Naive B cell (primary cell): ENCODE data around the gene CCDC71. TPM values are rescaled to one million over a fixed set of nuclear protein-coding genes. Genes with fewer than 3 reads are reported as not detected.

Experiments
- ATAC-seq, 2 donors: fragments of 150-1000 bp; cut with Tn5 transposase; 2 replicates each; pipeline ENCODE4 v1.10.0; 2021; ENCODE audit warnings: low read depth in 2 of 2, mild to moderate bottlenecking in 2 of 2, moderate library complexity in 2 of 2
- DNase-seq: peaks from one replicate; pipeline ENCODE4 v3.0.0; 2022
- H3K27ac Mint-ChIP-seq, 6 donors: one replicate each; pipeline ENCODE4 v1.8.0; 2020 to 2022; ENCODE audit warnings: mild to moderate bottlenecking in 6 of 6, mixed read lengths in 6 of 6, moderate library complexity in 5 of 6, inconsistent platforms in 2 of 6
- H3K27me3 Mint-ChIP-seq, 3 donors: one replicate each; pipeline ENCODE4 v1.8.0; 2021 to 2022; ENCODE audit warnings: mixed read lengths in 3 of 3, mild to moderate bottlenecking in 1 of 3
- H3K36me3 Mint-ChIP-seq, 2 donors: one replicate each; pipeline ENCODE4 v1.8.0; 2020 to 2022; ENCODE audit warnings: mixed read lengths in 2 of 2, inconsistent platforms in 1 of 2, mild to moderate bottlenecking in 1 of 2
- H3K4me1 Mint-ChIP-seq, 3 donors: one replicate each; pipeline ENCODE4 v1.8.0; 2020 to 2022; ENCODE audit warnings: mixed read lengths in 3 of 3, inconsistent platforms in 1 of 3, mild to moderate bottlenecking in 1 of 3, moderate library complexity in 1 of 3
- H3K4me3 Mint-ChIP-seq, 8 donors: one replicate each; pipeline ENCODE4 v1.8.0; 2020 to 2022; ENCODE audit warnings: mild to moderate bottlenecking in 8 of 8, mixed read lengths in 8 of 8, moderate library complexity in 8 of 8, inconsistent platforms in 2 of 8
- H3K9me3 Mint-ChIP-seq, 7 donors: one replicate each; pipeline ENCODE4 v1.8.0; 2020 to 2022; ENCODE audit warnings: mixed read lengths in 7 of 7, mild to moderate bottlenecking in 5 of 7, inconsistent platforms in 2 of 7, moderate library complexity in 1 of 7
- polyA plus RNA-seq, 6 donors: library from polyadenylated mRNA; unstranded; fragments of 300-500 nt; fragmentation: Illumina TruSeq; gene quantifications; one replicate each; pipeline ENCODE4 v1.2.3, GENCODE V29; 2021; ENCODE audit warnings: low read depth in 6 of 6

CCDC71 gene
- polyA plus RNA-seq, 6 donors from 2014 or later, result 0.14 to 1.8 (median 1.3) TPM

DNA sequence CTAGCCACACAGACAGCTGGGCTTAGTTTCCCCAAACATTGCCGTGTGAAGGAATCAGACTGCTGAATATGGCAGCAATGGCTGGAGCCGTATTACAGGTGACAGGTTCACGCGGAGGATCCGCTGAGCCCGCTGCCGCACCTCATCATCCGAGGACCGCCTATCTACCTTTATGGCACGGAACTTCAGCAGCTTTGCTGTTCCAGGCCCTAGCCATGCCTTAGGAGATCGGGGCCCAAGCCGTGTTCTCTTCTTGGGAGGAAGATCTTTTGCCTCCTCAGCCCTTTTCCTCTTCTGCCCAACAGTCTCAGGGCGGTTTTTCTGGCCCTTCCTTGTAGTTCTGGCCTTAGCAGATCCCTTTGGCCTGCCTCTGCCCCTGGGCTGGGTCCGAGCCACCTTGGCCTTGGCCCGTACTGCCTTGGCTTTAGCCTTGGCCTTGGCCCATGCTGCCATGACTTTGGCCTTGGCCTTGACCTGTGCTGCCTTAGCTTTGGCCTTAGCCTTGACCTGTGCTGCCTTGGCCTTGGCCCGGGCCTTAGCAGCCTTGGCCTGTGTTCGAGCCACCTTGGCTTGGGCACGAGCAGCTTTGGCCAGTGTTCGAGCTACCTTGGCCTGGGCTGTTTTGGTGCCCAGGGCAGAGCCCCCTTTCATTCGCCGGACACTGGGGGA, 3.2 kb downstream of the CCDC71 start:
- Mint-ChIP-seq H3K27me3 (no peaks in the 10 kb centered on the region), H3K4me1 (peaks cover 27 to 38% (median 30%) of the 10 kb centered on the region in 3 donors), H3K4me3 (peak overlapping the region in 2 of 8 donors; percentile 30 to 43), H3K27ac (no peak overlapping the region), H3K36me3 (peaks cover 0 to 11% of the 10 kb centered on the region in 2 donors), H3K9me3 (no peaks in the 10 kb centered on the region)
- ATAC-seq, result no peak
- DNase-seq, result no peak

- DNase-seq (no peak), ATAC-seq (no peak)
- no peaks in the 10 kb centered on the region for H3K27me3 Mint-ChIP-seq
- peak overlapping the region in 1 of 6 donors; percentile 69 for H3K27ac Mint-ChIP-seq
- H3K4me3 Mint-ChIP-seq, result peak overlapping the region in 1 of 8 donors; percentile 43
- H3K36me3 Mint-ChIP-seq, result peaks cover 0 to 11% of the 10 kb centered on the region in 2 donors
- no peaks in the 10 kb centered on the region for H3K9me3 Mint-ChIP-seq
- peaks cover 27 to 38% (median 30%) of the 10 kb centered on the region in 3 donors for H3K4me1 Mint-ChIP-seq
Observed at GRCh38 chr3:49161808-49162530, 4.2 kb downstream of the CCDC71 start.

- H3K27ac Mint-ChIP-seq, result no peak overlapping the region
- peak overlapping the region in 1 of 8 donors; percentile 40 for H3K4me3 Mint-ChIP-seq
- no peaks in the 10 kb centered on the region for H3K9me3 Mint-ChIP-seq
- H3K36me3 Mint-ChIP-seq, result peaks cover 0 to 11% of the 10 kb centered on the region in 2 donors
- H3K27me3 Mint-ChIP-seq, result no peaks in the 10 kb centered on the region
- no peak for DNase-seq
- peaks cover 27 to 30% (median 28%) of the 10 kb centered on the region in 3 donors for H3K4me1 Mint-ChIP-seq
- ATAC-seq, result no peak
Observed at GRCh38 chr3:49161197-49161596, 4.9 kb downstream of the CCDC71 start.

- peaks cover 0 to 4% of the 10 kb centered on the region in 2 donors for H3K36me3 Mint-ChIP-seq
- H3K4me3 Mint-ChIP-seq, result no peak overlapping the region
- no peaks in the 10 kb centered on the region for H3K27me3 Mint-ChIP-seq
- H3K27ac Mint-ChIP-seq, result no peak overlapping the region
- DNase-seq (no peak), ATAC-seq (no peak)
- H3K9me3 Mint-ChIP-seq, result no peaks in the 10 kb centered on the region
- H3K4me1 Mint-ChIP-seq, result peaks cover 9 to 10% (median 10%) of the 10 kb centered on the region in 3 donors
Observed at GRCh38 chr3:49158792-49159191, 7.3 kb downstream of the CCDC71 start.

- Mint-ChIP-seq H3K36me3 (no peaks in the 10 kb centered on the region), H3K27ac (peak overlapping the region in 1 of 6 donors; percentile 27), H3K4me3 (peak overlapping the region in 1 of 8 donors; percentile 1), H3K27me3 (no peaks in the 10 kb centered on the region), H3K4me1 (peaks cover 6 to 7% (median 7%) of the 10 kb centered on the region in 3 donors), H3K9me3 (no peaks in the 10 kb centered on the region)
- DNase-seq, result peak; percentile 44
- peak; percentile 80 to 86 for ATAC-seq
Observed at GRCh38 chr3:49158103-49158709, 7.9 kb downstream of the CCDC71 start.

DNA sequence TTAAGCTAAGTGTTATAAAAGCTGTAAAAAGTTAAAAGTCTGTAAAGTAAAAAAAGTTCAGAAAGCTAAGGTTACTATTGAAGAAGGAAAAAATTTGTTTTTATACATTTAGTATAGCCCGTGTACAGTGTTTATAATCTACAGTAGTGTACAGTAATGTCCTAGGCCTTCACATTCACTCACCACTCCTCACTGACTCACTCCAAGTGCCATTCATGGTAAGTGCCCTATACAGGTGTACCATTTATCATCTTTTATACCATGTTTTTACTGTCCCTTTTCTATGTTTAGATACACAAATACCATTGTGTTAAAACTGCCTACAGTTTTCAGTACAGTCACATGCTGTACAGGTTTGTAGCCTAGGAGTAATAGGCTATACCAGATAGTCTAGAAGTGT, 8.8 kb downstream of the CCDC71 start:
- H3K27me3 Mint-ChIP-seq, result no peaks in the 10 kb centered on the region
- no peak overlapping the region for H3K27ac Mint-ChIP-seq
- DNase-seq (no peak), ATAC-seq (no peak)
- peaks cover 6 to 7% (median 7%) of the 10 kb centered on the region in 3 donors for H3K4me1 Mint-ChIP-seq
- no peaks in the 10 kb centered on the region for H3K9me3 Mint-ChIP-seq
- H3K36me3 Mint-ChIP-seq, result no peaks in the 10 kb centered on the region
- no peak overlapping the region for H3K4me3 Mint-ChIP-seq

- Mint-ChIP-seq H3K27me3 (no peaks in the 10 kb centered on the region), H3K4me1 (peaks cover 4 to 6% (median 5%) of the 10 kb centered on the region in 3 donors), H3K36me3 (no peaks in the 10 kb centered on the region), H3K9me3 (no peaks in the 10 kb centered on the region), H3K27ac (peak overlapping the region in 1 of 6 donors; percentile 77), H3K4me3 (no peak overlapping the region)
- no peak for ATAC-seq
- DNase-seq, result no peak
Observed at GRCh38 chr3:49153349-49153912, 12.7 kb downstream of the CCDC71 start.

DNA sequence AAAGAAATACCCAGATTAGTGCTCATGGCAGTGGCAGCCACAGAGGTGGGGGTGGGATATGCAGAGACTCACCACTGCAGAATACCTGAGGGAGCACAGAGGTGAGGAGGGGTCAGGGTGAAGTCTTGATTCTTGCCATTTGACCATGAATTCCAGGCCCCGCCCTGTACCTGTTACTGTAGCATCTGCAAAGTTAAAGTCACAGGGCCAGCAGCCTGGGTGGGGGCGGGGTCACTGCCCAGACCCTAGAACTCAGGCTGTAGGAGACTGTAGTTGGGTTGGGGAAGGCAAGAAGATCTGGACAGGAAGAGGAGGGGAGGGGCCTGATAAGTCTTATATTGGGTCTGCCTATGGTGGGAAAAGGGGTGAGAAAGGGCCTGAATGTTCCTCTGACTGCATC, 14.5 kb downstream of the CCDC71 start:
- H3K4me3 Mint-ChIP-seq, result no peak overlapping the region
- no peaks in the 10 kb centered on the region for H3K36me3 Mint-ChIP-seq
- H3K4me1 Mint-ChIP-seq, result peaks cover 0 to 5% (median 0%) of the 10 kb centered on the region in 3 donors
- DNase-seq, result no peak
- no peaks in the 10 kb centered on the region for H3K27me3 Mint-ChIP-seq
- no peaks in the 10 kb centered on the region for H3K9me3 Mint-ChIP-seq
- ATAC-seq, result no peak
- peak overlapping the region in 1 of 6 donors; percentile 27 for H3K27ac Mint-ChIP-seq

GRCh38 chr3:49148159-49148558, 18.0 kb downstream of the CCDC71 start:
- Mint-ChIP-seq H3K4me1 (peaks cover 0 to 5% (median 0%) of the 10 kb centered on the region in 3 donors), H3K27me3 (no peaks in the 10 kb centered on the region), H3K4me3 (no peak overlapping the region), H3K9me3 (no peaks in the 10 kb centered on the region), H3K27ac (no peak overlapping the region), H3K36me3 (no peaks in the 10 kb centered on the region)
- ATAC-seq (no peak), DNase-seq (no peak)

- Mint-ChIP-seq H3K9me3 (peaks cover 6 to 19% (median 16%) of the 10 kb centered on the region in 7 donors), H3K4me1 (no peaks in the 10 kb centered on the region), H3K27ac (peak overlapping the region in 1 of 6 donors; percentile 68), H3K27me3 (peaks cover 23 to 43% (median 33%) of the 10 kb centered on the region in 3 donors), H3K36me3 (peaks cover 5 to 15% of the 10 kb centered on the region in 2 donors), H3K4me3 (no peak overlapping the region)
- DNase-seq (no peak), ATAC-seq (no peak)
Observed at GRCh38 chr3:49140080-49140479, 26.1 kb downstream of the CCDC71 start.

DNA sequence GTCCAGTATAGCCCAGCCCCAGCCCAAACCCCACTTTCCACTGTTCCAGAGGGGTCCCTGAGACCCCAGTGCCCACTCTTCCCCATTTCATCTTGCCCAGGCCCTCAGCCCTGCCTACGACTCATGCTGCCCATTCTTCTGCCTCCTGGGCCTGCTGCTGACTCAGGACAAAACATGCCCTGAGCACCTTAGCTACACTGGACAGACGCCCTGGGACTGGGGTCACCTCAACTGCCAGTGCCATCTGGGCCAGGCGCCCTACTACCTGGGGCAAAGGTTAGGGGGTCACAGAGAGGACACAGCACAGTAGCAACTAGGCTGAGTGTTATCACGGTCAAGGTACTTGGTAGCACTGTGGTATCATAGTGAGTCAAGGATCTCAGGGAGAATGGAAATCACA, 30.6 kb downstream of the CCDC71 start:
- Mint-ChIP-seq H3K4me3 (no peak overlapping the region), H3K27me3 (peaks cover 26 to 68% (median 55%) of the 10 kb centered on the region in 3 donors), H3K36me3 (no peaks in the 10 kb centered on the region), H3K4me1 (peaks cover 8 to 10% (median 9%) of the 10 kb centered on the region in 3 donors), H3K9me3 (peaks cover 0 to 2% (median 0%) of the 10 kb centered on the region in 7 donors), H3K27ac (peak overlapping the region in 1 of 6 donors; percentile 65)
- no peak for DNase-seq
- no peak for ATAC-seq

DNA sequence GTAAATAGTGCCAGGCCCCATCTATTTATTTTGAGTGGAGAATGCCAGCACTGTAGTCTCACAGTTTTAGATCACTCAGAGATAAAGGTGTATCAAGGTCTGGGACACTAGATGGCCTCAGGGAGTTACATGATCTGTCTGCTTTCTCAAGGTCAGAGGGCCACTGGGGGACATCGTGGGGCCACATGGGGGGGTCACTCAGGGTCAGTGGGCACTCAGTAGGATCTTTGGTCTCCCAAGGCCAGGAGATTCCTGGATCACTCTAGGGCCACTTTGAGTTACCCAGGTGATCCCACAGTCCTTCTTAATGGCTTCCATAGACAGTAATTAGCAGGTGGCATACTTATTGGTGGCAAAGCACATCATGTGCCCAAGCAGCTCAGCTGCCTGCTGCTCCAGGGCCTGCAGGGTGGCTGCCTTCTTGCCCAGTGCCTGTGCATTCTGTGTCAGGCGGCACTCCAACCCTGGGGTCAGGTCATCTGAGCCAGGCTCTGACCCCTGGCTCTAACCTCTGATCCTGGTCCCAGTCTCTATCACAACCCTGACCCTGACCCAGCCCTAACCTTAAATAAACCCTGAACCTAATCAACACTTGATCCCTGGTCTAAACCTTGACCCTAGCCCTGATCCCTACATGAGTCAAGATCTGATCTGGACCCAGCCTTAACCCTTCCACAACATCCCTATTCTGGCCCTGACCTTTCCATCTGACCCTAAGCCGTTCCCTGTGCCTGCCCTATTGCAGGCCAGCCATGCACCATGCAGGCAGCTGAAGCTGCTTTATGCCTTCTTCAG, 31.5 kb downstream of the CCDC71 start:
- Mint-ChIP-seq H3K27me3 (peaks cover 23 to 60% (median 56%) of the 10 kb centered on the region in 3 donors), H3K27ac (peak overlapping the region in 1 of 6 donors; percentile 20), H3K4me1 (peaks cover 8 to 10% (median 9%) of the 10 kb centered on the region in 3 donors), H3K4me3 (peak overlapping the region in 1 of 8 donors; percentile 24), H3K36me3 (no peaks in the 10 kb centered on the region), H3K9me3 (no peaks in the 10 kb centered on the region)
- DNase-seq (no peak), ATAC-seq (no peak)
